Measurements from ENCODE around the gene RAB40B. TPM values are rescaled to one million over a fixed set of nuclear protein-coding genes. Genes with fewer than 3 reads are reported as not detected.

Gene RAB40B
- total and polyA plus RNA-seq, 2 of the 13 experiments (the other 11 are each of a cell fraction or from before 2014, with no cell fraction given) = 6.2 to 6.5 TPM

GRCh38 chr17:82723169-82723807, 24.8 kb upstream of the RAB40B start:
- H3K79me2 ChIP-seq (ENCODE audit: insufficient read depth, low read length) = no peaks in the 10 kb centered on the region
- H3K4me2 ChIP-seq (ENCODE audit: low read depth, low read length) = no peak overlapping the region
- 90% methylated on average over 26 of the region's 26 CpGs for WGBS (ENCODE audit: low lambda C conversion rate)
- H3K9ac ChIP-seq (ENCODE audit: insufficient read depth, low read depth, low read length) = no peak overlapping the region
- H3K9me3 ChIP-seq (ENCODE audit: low read length) = no peaks in the 10 kb centered on the region
- no peak overlapping the region for H2AFZ ChIP-seq (ENCODE audit: low read length)
- H3K27ac ChIP-seq (ENCODE audit: extremely low read length, insufficient read depth, low read length) = no peak overlapping the region
- intact Hi-C loops (cut with micrococcal nuclease; ENCODE audit: unreplicated experiment) = no loop called here
- peaks cover 17 to 53% of the 10 kb centered on the region in 2 experiments for H3K36me3 ChIP-seq (replicated peaks in 1 of 2; ENCODE audit: control insufficient read depth in 1 of 2, insufficient read depth in 2 of 2, low read length in 2 of 2)
- H3K4me3 ChIP-seq (replicated peaks in 1 of 3; ENCODE audit: insufficient read depth in 1 of 3, low read depth in 2 of 3, low read length in 3 of 3) = no peak overlapping the region
- ChIA-PET CTCF (ENCODE audit: low intra/inter-chr PET ratio, low total read pairs) (no interaction called here), POLR2A (no interaction called here)
- no peaks in the 10 kb centered on the region for H3K27me3 ChIP-seq (ENCODE audit: control insufficient read depth in 1 of 2, insufficient read depth in 2 of 2, low read length in 2 of 2)
- no peaks in the 10 kb centered on the region for H4K20me1 ChIP-seq (ENCODE audit: insufficient read depth, low read length)
- BruUV-seq (replicated peaks) = no TSS peak
- DNase-seq (ENCODE audit: low spot score) (no peak), ATAC-seq (no peak), FAIRE-seq (peak; percentile 30)
- TF ChIP-seq KMT2A (CRISPR knock-in tag; IDR thresholded peaks at IDR 0.05) (no peak), POLR2A (IDR thresholded peaks at IDR 0.05; ENCODE audit: insufficient read depth in 1 of 2, low read depth in 2 of 2, low read length in 2 of 2) (0 out of 4 replicates have a peak, but pooled peaks of 1 of the 2 experiments have one; percentile 24), ZNF569 (CRISPR knock-in tag; IDR thresholded peaks at IDR 0.05; ENCODE audit: borderline replicate concordance) (no peak), THRA (CRISPR knock-in tag; IDR thresholded peaks at IDR 0.05; ENCODE audit: borderline replicate concordance) (no peak), ZNF589 (CRISPR knock-in tag; conservative IDR thresholded peaks at IDR 0.05) (0 out of 2 replicates have a peak, but pooled peaks have one; percentile 32), ZFY (CRISPR knock-in tag; IDR thresholded peaks at IDR 0.05) (no peak), ZNF816 (CRISPR knock-in tag; IDR thresholded peaks at IDR 0.05; ENCODE audit: borderline replicate concordance) (no peak), AFF4 (CRISPR knock-in tag; IDR thresholded peaks at IDR 0.05) (no peak), JUNB (CRISPR knock-in tag; IDR thresholded peaks at IDR 0.05; ENCODE audit: borderline replicate concordance) (no peak), DNMT1 (CRISPR knock-in tag; IDR thresholded peaks at IDR 0.05) (0 out of 2 replicates have a peak, but pooled peaks have one; percentile 40), PPARG (CRISPR knock-in tag; conservative IDR thresholded peaks at IDR 0.05) (no peak), MNT (IDR thresholded peaks at IDR 0.05) (peak; percentile 74), GZF1 (CRISPR knock-in tag; IDR thresholded peaks at IDR 0.05) (no peak), ZNF253 (CRISPR knock-in tag; IDR thresholded peaks at IDR 0.05; ENCODE audit: borderline replicate concordance) (no peak), NFE2L1 (CRISPR knock-in tag; IDR thresholded peaks at IDR 0.05; ENCODE audit: borderline replicate concordance) (no peak)
- in situ Hi-C loops (cut with HindIII; ENCODE audit: extremely low pct_ligation_motif_present, low pct_unique_long_range_greater_than_20kb) = no loop called here
- peaks cover 1% of the 10 kb centered on the region for H3K4me1 ChIP-seq (ENCODE audit: insufficient read depth, low read length)
